Measurements from ENCODE around the gene TRAK1.

GRCh38 chr3:42153039-42153438 is 61.9 kb downstream of the TRAK1 start:
- TF ChIP-seq, protein P1, sequence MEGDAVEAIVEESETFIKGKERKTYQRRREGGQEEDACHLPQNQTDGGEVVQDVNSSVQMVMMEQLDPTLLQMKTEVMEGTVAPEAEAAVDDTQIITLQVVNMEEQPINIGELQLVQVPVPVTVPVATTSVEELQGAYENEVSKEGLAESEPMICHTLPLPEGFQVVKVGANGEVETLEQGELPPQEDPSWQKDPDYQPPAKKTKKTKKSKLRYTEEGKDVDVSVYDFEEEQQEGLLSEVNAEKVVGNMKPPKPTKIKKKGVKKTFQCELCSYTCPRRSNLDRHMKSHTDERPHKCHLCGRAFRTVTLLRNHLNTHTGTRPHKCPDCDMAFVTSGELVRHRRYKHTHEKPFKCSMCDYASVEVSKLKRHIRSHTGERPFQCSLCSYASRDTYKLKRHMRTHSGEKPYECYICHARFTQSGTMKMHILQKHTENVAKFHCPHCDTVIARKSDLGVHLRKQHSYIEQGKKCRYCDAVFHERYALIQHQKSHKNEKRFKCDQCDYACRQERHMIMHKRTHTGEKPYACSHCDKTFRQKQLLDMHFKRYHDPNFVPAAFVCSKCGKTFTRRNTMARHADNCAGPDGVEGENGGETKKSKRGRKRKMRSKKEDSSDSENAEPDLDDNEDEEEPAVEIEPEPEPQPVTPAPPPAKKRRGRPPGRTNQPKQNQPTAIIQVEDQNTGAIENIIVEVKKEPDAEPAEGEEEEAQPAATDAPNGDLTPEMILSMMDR (IDR thresholded peaks at IDR 0.05), result no peak
- TF ChIP-seq POLR2A (IDR thresholded peaks at IDR 0.05), result no peak

Data from vagina (tissue), 2 donors.